GM12801 (cell line): ENCODE results near the gene MATR3.

ENCODE experiments used
- TF ChIP-seq, protein P1 (sequence below): IDR thresholded peaks from one replicate; pipeline ENCODE4 v1.5.1; 2011; ENCODE audit warnings: control low read depth; ENCODE audit not compliant: insufficient read length; ENCODE audit errors: extremely low read depth

The MATR3 gene

DNA sequence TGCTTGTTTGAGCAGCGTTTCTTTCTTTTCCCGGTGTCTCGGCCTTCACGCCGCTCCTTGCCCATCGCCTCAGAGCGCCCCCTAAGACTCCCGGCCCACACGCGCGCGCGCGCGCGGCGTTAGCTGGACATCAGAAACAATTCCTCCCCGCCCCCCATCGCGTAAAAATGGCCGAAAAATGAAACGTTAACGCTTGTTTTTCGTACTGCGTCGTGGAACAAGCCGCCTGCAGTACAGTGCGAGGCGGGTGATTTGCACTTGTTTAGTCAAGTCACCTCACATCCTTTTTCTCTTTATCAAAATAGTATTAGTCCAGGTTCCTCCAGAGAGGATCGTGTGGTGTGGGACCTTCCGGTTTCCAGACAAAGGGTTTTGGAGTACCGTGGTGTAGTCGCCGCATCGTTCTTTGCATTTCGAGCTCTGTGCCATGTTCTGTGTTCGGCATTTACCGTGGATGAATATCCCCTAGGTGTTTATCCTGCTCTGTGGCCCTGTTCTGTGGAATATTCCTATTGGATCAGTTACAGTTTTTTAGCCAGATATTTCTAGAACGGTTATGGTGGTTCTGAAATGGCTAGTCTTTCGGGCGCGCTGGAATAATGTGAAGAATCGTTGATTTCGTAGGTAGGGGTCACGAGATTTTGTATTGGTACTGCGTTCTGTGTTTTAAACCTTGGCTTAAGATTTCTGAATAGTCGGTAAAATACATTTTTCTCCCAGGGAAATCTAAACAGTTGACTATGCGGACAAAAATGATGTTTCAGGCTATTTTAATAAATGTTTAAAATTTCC lies 1.0 kb downstream of the MATR3 start:
- TF ChIP-seq, protein P1, sequence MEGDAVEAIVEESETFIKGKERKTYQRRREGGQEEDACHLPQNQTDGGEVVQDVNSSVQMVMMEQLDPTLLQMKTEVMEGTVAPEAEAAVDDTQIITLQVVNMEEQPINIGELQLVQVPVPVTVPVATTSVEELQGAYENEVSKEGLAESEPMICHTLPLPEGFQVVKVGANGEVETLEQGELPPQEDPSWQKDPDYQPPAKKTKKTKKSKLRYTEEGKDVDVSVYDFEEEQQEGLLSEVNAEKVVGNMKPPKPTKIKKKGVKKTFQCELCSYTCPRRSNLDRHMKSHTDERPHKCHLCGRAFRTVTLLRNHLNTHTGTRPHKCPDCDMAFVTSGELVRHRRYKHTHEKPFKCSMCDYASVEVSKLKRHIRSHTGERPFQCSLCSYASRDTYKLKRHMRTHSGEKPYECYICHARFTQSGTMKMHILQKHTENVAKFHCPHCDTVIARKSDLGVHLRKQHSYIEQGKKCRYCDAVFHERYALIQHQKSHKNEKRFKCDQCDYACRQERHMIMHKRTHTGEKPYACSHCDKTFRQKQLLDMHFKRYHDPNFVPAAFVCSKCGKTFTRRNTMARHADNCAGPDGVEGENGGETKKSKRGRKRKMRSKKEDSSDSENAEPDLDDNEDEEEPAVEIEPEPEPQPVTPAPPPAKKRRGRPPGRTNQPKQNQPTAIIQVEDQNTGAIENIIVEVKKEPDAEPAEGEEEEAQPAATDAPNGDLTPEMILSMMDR: no peak

DNA sequence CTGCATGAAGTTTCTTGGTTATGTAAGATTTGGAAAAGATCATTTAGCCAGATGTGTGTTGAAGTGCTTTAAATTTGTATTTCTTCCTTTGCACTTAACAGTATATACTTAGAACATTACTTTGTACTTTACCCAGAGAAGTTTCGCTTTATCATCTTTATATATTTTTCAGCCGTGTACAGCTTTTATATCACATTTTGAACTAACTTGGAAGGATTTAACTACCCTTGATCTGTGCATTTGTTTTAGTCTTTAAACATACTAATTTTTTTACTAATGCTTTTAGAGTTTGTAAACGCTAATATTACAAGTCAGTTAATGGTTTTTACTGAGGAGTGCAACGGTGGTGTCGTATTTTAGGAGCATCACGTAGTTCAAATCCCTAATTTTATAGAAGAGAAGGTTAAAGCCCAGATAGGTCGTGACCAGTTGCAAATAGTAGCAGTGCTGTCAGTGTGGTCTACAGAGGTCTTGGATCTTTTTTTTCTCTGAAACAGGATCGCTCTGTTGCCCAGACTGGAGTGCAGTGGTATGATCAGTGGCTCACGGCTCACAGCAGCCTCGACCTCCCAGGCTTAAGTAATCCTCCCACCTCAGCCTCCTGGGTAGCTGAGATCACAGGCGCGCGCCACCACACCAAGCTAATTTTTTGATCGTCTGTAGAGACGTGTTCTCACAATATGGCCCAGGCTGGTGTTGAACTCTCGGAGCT lies 2.0 kb downstream of the MATR3 start:
- TF ChIP-seq, protein P1: no peak

DNA sequence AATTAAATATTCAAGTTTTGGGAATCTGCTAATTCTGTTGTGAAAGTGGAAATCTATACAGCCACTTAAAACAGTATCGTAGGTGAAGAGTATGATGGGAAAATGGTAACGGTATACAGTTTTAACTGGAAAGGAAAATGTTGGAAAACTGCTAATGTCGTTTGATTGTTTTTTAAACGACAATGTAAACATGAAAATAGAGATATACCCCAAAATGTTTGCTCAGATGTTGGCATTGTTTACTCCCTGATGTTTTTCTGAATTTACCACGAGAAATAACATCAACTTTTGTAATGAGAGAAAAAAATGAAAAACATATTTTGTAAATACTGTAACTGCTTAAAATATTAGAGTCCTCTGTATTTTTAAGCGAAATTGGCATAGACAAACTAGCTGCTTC lies 2.7 kb downstream of the MATR3 start:
- TF ChIP-seq, protein P1: no peak

DNA sequence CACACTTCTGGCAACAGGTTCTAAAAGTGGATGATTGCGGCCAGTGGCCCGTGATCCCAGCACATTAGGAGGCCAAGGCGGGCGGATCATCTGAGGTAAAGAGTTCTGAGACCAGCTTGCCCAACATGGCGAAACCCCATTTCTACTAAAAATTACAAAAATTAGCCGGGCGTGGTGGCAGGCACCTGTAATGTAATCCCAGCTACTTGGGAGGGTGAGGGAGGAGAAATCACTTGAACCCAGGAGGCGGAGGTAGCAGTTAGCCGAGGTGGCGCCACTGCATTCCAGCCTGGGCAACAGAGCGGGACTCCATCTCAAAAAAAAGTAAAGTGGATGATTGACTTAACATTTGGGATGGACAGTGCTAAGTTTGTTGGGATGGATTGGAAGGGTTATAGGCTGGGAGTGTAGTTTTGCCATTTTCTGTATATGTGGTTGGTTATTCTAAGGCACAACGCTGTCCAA lies 3.4 kb downstream of the MATR3 start:
- TF ChIP-seq, protein P1: no peak

DNA sequence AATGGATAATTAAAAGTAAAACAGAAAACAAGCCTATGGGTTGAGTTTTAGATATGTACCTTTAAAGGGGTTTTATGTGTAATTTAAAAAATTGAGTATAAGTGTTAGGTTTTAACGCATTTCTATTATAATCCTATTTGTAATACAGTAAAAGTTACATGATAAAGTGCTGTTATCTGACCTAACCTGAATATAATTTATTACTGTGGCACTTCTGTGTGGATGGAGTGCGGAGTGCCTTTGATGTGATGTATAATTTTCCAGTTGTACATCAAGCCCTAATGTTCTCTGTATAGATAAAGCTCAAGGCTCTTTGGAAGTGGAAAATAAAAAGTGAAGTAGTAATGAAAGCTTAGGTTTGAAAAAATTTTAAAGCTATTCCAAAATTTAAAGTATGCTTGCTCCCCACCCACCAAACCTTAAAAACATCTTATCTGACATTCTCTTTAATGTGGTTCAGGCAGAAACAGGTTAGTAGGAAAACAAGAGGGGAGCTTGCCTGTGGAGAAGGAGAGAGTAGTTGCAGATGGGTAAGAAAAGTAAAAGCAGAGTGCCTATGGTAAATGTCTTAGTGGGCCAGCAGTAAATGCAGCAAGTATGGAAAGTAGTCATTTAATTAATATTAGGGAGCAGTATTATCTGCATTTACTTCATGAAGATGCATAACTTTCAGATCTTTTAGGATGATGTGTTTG lies 4.0 kb downstream of the MATR3 start:
- TF ChIP-seq, protein P1: no peak

DNA sequence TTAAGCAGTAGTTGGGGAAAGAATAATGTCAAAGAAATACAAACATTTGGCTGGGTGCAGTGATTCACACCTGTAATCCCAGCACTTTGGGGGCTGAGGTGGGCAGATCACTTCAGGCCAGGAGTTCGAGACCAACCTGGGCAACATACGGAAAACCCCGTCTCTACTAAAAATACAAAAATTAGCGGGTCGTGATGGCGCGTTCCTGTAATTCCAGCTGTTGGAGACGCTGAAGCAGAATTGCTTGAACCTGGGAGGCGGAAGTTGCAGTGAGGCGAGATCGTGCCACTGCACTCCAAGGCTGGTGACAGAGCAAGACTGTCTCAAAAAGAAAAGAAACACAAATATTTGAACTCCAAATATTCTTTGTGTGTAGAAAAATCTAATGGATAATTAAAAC lies 4.7 kb downstream of the MATR3 start:
- TF ChIP-seq, protein P1: no peak

DNA sequence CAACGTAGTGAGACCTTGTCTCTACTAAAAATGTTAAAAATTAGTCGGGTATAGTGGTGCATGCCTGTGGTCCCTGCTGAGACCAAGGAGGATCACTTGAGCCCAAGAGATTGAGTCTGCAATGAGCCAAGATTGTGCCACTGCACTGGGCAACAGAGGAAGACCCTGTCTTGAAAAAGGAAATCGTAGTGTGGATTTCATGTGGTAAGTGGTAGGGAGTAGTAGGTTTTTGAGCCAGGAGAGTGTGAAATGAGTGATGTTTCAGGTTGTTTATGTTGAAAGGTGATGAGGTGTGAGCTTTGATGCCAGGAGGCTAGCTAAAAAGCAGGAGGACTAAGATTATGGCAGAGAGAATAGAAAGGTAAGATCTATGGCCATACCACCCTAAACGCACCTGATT lies 5.9 kb downstream of the MATR3 start:
- TF ChIP-seq, protein P1: no peak
